ENCODE data around the gene TNRC6C. TPM values are rescaled to one million over a fixed set of nuclear protein-coding genes. Genes with fewer than 3 reads are reported as not detected.
"Not testable (repeated sequence)": the region's sequence is repeated elsewhere in the genome, so short reads cannot be mapped to it uniquely, and the experiment has no call there.

The TNRC6C gene
- polyA plus RNA-seq, 3 donors: 0.38 to 0.80 (median 0.46) TPM

DNA sequence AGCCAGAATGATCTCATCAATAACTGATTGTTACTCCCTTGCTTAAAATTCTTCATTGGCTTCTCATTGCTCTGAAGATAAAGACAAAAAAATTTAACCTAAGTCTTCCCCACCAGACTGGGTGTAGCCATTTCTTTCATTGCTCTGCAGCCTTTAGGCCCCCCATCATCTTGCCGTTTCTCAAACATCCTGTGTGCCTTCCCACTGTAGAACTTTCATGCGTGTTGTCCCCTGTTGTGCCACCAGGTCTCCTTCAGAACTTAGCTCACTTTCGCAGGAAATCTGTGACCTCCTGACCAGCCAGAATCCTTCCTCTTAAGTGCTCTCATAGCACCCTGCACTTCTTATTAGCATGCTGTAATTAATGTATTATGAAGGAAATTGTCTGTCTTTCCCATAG is 31.8 kb downstream of the TNRC6C start:
- Mint-ChIP-seq H3K36me3 (peaks cover 0 to 6% of the 10 kb centered on the region in 2 donors), H3K4me3 (no peak overlapping the region), H3K4me1 (peaks cover 5% of the 10 kb centered on the region), H3K27ac (no peak overlapping the region), H3K9me3 (peaks cover 0 to 1% (median 0%) of the 10 kb centered on the region in 7 donors), H3K27me3 (ENCODE audit: low read depth in 3 of 3) (peaks cover 0 to 4% (median 3%) of the 10 kb centered on the region in 3 donors)
- H3K36me3 ChIP-seq (replicated peaks in 1 of 2; ENCODE audit: control insufficient read depth in 1 of 2, insufficient read depth in 2 of 2, low read length in 2 of 2): no peaks in the 10 kb centered on the region
- H3K79me2 ChIP-seq (ENCODE audit: insufficient read depth, low read length): no peaks in the 10 kb centered on the region
- no peaks in the 10 kb centered on the region for H4K20me1 ChIP-seq (ENCODE audit: insufficient read depth, low read length)
- no peak overlapping the region for H3K27ac ChIP-seq (ENCODE audit: low read depth in 1 of 2, low read length in 2 of 2)
- H3K9me3 ChIP-seq (replicated peaks in 1 of 2; ENCODE audit: control insufficient read depth in 1 of 2, insufficient read depth in 1 of 2, low read length in 2 of 2): no peaks in the 10 kb centered on the region
- no peak for TF ChIP-seq CTCF (IDR thresholded peaks at IDR 0.05)
- no peak for DNase-seq
- intact Hi-C loops (cut with micrococcal nuclease): no loop called here
- no peak overlapping the region for H3K4me2 ChIP-seq (replicated peaks; ENCODE audit: extremely low read depth, low read length, poor library complexity, severe bottlenecking)
- no peak overlapping the region for H3K9ac ChIP-seq (ENCODE audit: insufficient read depth, low read length, poor library complexity, severe bottlenecking)
- no peak overlapping the region for H3K4me3 ChIP-seq (replicated peaks in 1 of 3; ENCODE audit: low read depth in 2 of 3, low read length in 3 of 3)
- H2AFZ ChIP-seq (ENCODE audit: insufficient read depth, low read depth, low read length, poor library complexity, severe bottlenecking): no peak overlapping the region
- no peaks in the 10 kb centered on the region for H3K27me3 ChIP-seq (ENCODE audit: control insufficient read depth in 2 of 2, insufficient read depth in 2 of 2, low read length in 2 of 2)
- H3K4me1 ChIP-seq (ENCODE audit: control insufficient read depth in 1 of 2, insufficient read depth in 2 of 2, low read length in 2 of 2): no peaks in the 10 kb centered on the region
- WGBS (ENCODE audit: insufficient coverage): 86% methylated on average over 2 of the region's 3 CpGs

DNA sequence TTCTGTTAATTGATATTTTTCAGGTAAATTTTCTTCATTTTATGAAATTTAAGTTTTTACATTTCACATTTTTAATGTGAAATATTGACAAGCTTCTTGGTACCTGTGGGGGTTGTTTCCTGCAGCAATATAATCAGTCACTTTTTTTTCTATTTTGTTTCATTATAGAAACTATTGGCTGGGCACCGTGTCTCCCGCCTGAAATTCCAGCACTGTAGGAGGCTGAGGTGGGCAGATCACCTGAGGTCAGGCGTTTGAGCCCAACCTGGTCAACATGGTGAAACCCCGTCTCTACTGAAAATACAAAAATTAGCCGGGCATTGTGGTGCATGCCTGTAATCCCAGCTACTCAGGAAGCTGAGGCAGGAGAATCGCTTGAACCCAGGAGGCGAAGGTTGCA is 35.2 kb downstream of the TNRC6C start:
- H3K27ac ChIP-seq (ENCODE audit: low read depth in 1 of 2, low read length in 2 of 2); H3K9me3 Mint-ChIP-seq; H3K9ac ChIP-seq (ENCODE audit: insufficient read depth, low read length, poor library complexity, severe bottlenecking); H3K4me1 ChIP-seq (ENCODE audit: control insufficient read depth in 1 of 2, insufficient read depth in 2 of 2, low read length in 2 of 2); H3K4me3 Mint-ChIP-seq; H3K4me2 ChIP-seq (replicated peaks; ENCODE audit: extremely low read depth, low read length, poor library complexity, severe bottlenecking); H4K20me1 ChIP-seq (ENCODE audit: insufficient read depth, low read length); H3K79me2 ChIP-seq (ENCODE audit: insufficient read depth, low read length); H3K4me1 Mint-ChIP-seq; DNase-seq; H3K27me3 ChIP-seq (ENCODE audit: control insufficient read depth in 2 of 2, insufficient read depth in 2 of 2, low read length in 2 of 2); H3K4me3 ChIP-seq (replicated peaks in 1 of 3; ENCODE audit: low read depth in 2 of 3, low read length in 3 of 3); H3K36me3 Mint-ChIP-seq; H3K27me3 Mint-ChIP-seq (ENCODE audit: low read depth in 3 of 3); H3K9me3 ChIP-seq (replicated peaks in 1 of 2; ENCODE audit: control insufficient read depth in 1 of 2, insufficient read depth in 1 of 2, low read length in 2 of 2); H3K36me3 ChIP-seq (replicated peaks in 1 of 2; ENCODE audit: control insufficient read depth in 1 of 2, insufficient read depth in 2 of 2, low read length in 2 of 2); H2AFZ ChIP-seq (ENCODE audit: insufficient read depth, low read depth, low read length, poor library complexity, severe bottlenecking); intact Hi-C loops (cut with micrococcal nuclease); H3K27ac Mint-ChIP-seq: not testable (repeated sequence)
- WGBS (ENCODE audit: insufficient coverage): 100% methylated on average over 5 of the region's 7 CpGs

Data from CD14-positive monocyte (primary cell).